Measurements from ENCODE around the gene NASP.

DNA sequence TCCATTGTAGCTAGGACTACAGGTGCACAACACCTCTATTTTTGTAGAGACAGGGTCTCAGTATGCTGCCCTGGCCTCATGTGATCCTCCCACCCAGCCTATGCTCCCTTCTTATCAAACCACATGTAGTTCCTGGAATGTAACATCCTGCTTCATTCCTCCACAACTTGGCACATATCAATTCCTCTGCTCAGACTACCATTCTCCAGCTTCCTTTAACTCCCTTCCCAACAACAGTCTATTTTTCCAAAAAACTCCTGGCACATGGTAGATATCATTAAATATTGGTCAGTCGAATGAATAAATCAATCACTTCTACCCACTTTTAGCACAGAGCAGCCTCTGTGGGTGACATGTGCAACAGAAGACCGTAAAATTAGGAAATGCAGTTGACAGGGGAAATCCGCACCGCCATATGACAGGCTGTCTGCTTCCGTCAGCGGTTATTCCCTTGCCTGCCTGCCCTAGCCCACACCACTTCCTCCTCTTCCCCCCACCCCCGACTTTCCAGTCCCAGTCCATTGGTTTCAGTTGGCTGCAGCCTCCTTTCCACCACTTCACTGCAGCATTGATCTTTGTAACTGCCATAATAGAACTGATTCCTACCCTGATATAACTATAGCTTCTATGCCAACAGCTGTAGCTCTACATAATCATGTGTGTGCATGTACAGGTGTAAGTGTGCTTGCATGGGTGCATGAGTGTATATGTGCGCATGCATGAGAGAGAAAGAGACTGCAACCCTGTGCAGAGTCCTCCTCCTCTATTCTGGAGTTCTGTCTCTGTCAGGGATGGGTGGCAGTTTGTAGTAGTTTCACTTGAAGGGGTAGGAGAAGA, 40.0 kb upstream of the NASP start:
- TF ChIP-seq, protein P1, sequence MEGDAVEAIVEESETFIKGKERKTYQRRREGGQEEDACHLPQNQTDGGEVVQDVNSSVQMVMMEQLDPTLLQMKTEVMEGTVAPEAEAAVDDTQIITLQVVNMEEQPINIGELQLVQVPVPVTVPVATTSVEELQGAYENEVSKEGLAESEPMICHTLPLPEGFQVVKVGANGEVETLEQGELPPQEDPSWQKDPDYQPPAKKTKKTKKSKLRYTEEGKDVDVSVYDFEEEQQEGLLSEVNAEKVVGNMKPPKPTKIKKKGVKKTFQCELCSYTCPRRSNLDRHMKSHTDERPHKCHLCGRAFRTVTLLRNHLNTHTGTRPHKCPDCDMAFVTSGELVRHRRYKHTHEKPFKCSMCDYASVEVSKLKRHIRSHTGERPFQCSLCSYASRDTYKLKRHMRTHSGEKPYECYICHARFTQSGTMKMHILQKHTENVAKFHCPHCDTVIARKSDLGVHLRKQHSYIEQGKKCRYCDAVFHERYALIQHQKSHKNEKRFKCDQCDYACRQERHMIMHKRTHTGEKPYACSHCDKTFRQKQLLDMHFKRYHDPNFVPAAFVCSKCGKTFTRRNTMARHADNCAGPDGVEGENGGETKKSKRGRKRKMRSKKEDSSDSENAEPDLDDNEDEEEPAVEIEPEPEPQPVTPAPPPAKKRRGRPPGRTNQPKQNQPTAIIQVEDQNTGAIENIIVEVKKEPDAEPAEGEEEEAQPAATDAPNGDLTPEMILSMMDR (IDR thresholded peaks at IDR 0.05) = no peak
- TF ChIP-seq POLR2A (IDR thresholded peaks at IDR 0.05) = no peak
